ENCODE measurements around the gene MRC1.

GRCh38 chr10:17842641-17843040 lies 33.5 kb downstream of the MRC1 start:
- no peak for TF ChIP-seq CTCF (IDR thresholded peaks at IDR 0.05)
- TF ChIP-seq POLR2A (IDR thresholded peaks at IDR 0.05): no peak

Measured in lower leg skin (tissue), 3 donors.